ENCODE measurements around the gene PDE4DIP.
"Not testable (repeated sequence)": the region's sequence is repeated elsewhere in the genome, so short reads cannot be mapped to it uniquely, and the experiment has no call there.

DNA sequence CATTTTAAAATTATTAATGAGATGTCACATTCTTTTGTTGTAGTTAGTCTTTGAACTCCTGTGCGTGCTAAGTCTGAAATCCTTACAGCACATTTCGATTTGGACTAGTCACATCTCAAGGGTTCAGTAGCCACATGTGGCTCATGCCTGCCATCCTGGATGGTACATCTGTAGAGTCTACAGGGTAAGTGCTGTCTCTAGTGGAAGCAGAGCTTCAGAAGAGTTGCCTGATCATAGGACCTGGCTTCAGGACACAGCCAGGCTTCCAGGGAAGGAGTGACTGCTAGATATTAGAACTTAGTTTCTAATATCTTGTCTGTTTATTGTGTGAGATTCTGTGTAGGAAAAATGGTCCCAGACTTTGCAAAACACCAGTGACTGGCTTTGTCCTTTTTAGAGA, 72.0 kb downstream of the PDE4DIP start:
- TF ChIP-seq FOXP1 (CRISPR knock-in tag; IDR thresholded peaks at IDR 0.05; ENCODE audit: borderline replicate concordance); ELF4 (CRISPR knock-in tag; IDR thresholded peaks at IDR 0.05; ENCODE audit: low read depth); ESRRA (CRISPR knock-in tag; IDR thresholded peaks at IDR 0.05; ENCODE audit: borderline replicate concordance); SP1 (CRISPR knock-in tag; conservative IDR thresholded peaks at IDR 0.05): not testable (repeated sequence)
- TF ChIP-seq, protein P1, sequence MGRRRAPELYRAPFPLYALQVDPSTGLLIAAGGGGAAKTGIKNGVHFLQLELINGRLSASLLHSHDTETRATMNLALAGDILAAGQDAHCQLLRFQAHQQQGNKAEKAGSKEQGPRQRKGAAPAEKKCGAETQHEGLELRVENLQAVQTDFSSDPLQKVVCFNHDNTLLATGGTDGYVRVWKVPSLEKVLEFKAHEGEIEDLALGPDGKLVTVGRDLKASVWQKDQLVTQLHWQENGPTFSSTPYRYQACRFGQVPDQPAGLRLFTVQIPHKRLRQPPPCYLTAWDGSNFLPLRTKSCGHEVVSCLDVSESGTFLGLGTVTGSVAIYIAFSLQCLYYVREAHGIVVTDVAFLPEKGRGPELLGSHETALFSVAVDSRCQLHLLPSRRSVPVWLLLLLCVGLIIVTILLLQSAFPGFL (CRISPR knock-in tag; IDR thresholded peaks at IDR 0.05; ENCODE audit: borderline replicate concordance): not testable (repeated sequence)
- TF ChIP-seq, protein P2, sequence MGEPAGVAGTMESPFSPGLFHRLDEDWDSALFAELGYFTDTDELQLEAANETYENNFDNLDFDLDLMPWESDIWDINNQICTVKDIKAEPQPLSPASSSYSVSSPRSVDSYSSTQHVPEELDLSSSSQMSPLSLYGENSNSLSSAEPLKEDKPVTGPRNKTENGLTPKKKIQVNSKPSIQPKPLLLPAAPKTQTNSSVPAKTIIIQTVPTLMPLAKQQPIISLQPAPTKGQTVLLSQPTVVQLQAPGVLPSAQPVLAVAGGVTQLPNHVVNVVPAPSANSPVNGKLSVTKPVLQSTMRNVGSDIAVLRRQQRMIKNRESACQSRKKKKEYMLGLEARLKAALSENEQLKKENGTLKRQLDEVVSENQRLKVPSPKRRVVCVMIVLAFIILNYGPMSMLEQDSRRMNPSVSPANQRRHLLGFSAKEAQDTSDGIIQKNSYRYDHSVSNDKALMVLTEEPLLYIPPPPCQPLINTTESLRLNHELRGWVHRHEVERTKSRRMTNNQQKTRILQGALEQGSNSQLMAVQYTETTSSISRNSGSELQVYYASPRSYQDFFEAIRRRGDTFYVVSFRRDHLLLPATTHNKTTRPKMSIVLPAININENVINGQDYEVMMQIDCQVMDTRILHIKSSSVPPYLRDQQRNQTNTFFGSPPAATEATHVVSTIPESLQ (CRISPR knock-in tag; IDR thresholded peaks at IDR 0.05): not testable (repeated sequence)
- TF ChIP-seq, protein P3, sequence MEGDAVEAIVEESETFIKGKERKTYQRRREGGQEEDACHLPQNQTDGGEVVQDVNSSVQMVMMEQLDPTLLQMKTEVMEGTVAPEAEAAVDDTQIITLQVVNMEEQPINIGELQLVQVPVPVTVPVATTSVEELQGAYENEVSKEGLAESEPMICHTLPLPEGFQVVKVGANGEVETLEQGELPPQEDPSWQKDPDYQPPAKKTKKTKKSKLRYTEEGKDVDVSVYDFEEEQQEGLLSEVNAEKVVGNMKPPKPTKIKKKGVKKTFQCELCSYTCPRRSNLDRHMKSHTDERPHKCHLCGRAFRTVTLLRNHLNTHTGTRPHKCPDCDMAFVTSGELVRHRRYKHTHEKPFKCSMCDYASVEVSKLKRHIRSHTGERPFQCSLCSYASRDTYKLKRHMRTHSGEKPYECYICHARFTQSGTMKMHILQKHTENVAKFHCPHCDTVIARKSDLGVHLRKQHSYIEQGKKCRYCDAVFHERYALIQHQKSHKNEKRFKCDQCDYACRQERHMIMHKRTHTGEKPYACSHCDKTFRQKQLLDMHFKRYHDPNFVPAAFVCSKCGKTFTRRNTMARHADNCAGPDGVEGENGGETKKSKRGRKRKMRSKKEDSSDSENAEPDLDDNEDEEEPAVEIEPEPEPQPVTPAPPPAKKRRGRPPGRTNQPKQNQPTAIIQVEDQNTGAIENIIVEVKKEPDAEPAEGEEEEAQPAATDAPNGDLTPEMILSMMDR (IDR thresholded peaks at IDR 0.05): not testable (repeated sequence)

Data from WTC11 (cell line).